GM12801 (cell line): ENCODE data around the gene AHSA1.

Experiments used
- TF ChIP-seq, protein P1 (sequence below): IDR thresholded peaks from one replicate; pipeline ENCODE4 v1.5.1; 2011; ENCODE audit warnings: control low read depth; ENCODE audit not compliant: insufficient read length; ENCODE audit errors: extremely low read depth

The AHSA1 gene

DNA sequence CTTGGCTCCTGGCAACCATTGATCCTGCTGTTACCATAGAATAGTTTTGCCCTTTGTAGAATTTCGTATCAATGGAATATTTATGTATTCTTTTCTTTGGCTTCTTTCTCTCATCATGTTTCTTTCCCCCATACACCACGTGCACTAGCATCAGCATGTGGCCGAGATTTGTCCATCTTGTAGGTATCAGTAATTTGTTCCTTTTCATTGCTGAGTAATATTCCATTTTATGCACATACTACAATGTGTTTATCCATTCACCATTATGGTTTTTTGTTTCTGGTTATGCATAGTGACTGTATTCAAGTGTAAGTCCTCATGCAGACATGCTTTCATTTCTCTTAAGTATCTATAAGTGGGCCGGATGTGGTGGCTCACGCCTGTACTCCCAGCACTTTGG is 45.2 kb downstream of the AHSA1 start:
- TF ChIP-seq, protein P1, sequence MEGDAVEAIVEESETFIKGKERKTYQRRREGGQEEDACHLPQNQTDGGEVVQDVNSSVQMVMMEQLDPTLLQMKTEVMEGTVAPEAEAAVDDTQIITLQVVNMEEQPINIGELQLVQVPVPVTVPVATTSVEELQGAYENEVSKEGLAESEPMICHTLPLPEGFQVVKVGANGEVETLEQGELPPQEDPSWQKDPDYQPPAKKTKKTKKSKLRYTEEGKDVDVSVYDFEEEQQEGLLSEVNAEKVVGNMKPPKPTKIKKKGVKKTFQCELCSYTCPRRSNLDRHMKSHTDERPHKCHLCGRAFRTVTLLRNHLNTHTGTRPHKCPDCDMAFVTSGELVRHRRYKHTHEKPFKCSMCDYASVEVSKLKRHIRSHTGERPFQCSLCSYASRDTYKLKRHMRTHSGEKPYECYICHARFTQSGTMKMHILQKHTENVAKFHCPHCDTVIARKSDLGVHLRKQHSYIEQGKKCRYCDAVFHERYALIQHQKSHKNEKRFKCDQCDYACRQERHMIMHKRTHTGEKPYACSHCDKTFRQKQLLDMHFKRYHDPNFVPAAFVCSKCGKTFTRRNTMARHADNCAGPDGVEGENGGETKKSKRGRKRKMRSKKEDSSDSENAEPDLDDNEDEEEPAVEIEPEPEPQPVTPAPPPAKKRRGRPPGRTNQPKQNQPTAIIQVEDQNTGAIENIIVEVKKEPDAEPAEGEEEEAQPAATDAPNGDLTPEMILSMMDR, result no peak

DNA sequence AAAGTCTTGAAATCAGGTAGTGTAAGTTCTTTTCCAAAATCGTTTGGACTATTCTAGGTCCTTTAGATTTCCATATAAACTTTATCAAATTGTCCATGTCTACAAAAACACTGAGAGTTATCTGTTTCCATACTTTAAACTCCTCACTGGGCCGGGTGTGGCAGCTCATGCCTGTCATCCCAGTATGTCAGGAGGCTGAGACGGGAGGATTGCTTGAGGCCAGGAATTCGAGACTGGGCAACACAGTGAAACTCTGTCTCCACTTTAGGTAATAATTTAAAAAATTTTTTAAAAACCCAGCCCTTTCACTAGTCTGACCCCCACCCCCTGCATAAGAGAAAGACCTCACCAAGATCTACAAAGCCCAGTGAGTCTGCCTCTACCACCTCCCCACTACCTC is 47.1 kb downstream of the AHSA1 start:
- TF ChIP-seq, protein P1, result no peak

DNA sequence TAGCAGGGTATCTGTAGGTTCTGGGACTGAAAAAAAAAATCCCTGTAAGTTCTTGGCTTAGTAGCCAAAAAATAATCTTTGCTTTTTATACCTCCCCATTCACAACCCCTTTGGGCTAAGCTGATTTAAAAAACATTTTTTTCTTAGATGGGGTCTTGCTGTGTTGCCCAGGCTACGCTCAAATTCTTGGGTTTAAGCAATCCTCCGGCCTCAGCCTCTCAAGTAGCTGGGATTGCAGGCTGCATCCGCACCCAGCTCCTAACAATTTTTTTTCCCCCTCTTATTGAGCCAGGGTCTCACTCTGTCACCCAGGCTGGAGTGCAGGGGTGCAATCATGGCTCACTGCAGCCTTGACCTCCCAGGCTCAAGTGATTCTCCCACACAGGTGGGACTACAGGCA is 49.9 kb downstream of the AHSA1 start:
- TF ChIP-seq, protein P1, result no peak

DNA sequence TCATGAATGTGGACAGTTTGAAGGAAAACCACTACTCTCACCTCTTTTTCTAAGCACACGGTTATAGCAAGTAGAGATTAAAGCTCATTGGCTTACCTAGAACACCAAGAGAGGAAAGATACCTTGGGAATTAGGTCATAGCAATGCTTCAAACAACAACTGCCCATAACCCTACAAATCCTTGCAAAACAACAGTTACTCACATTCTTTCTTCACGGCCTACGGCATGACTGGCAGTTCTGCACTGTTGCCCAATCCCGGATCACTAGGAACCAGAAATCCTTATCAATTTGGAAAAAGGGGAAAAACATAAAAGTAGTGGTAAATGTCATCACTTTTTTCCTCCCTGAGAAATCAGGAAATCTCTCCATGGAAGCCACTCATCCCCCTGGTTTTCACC is 50.4 kb downstream of the AHSA1 start:
- TF ChIP-seq, protein P1, result no peak

DNA sequence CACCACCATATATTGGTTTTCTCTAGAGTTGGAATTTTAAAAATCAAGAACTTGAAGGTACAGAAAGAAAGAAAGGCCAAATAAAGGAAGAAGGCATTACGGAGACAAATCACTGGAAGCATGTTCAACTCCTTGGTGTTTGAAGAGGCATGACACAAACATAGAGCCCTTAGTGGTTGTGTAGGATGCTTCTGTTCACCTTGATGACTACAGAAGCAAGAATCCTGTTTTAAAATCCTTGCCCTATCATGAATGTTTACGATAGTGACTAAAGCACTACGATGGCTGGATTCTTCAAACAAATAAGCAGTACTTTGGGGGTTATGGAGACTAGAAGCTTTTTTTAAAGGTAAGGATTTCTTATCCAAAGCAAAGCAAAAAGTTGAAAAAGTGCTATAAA is 51.0 kb downstream of the AHSA1 start:
- TF ChIP-seq, protein P1, result no peak

DNA sequence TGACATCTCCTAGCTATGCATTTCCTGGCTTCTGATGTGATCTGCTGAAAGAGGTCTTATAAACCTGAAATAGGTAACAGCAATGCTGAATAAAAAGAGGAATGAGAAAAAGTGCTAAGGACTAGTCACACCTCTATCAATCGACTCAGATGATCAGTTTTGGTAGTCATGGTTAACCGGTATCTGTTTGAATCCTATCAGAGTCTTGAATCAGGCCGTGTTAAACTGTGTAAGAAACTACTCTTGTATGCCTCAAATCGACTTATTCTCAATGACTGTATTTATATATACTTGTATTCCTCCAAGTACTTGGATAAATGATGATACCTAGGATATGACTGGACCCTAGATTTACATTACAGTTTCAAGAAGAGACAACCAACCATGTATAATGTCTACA is 51.5 kb downstream of the AHSA1 start:
- TF ChIP-seq, protein P1, result no peak

DNA sequence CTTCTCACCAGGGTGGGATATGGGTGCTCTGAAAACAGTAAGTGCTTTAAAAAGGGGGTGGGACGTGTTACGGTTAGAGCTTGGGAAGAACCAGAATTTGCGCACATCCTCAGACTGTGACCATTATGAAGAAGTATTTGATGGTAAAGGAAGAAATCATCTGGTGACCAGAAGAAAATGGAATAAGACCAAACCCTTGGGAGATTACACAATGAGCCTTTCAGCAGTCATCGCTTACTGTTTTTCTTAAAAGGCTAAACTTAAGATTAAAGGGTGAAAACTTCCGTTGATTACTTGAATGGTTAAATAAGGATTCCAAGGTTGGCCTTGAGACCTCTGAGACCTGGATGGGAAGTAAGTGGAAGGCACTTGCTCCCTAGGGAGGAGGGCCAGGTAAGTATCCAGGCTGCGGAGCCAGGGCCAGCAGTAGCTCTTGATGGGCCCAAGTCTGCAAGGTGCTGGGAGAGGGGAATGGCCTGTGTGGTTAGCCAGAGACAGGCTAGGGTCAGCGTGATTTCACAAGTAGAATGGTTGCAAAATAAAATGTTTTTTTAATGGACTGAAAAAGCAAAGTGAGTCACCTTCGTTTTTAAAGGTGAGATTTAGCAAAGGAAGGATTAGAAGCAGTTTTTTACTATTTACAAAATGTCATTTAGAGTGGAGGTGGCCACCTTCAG is 53.7 kb downstream of the AHSA1 start:
- TF ChIP-seq, protein P1, result no peak

DNA sequence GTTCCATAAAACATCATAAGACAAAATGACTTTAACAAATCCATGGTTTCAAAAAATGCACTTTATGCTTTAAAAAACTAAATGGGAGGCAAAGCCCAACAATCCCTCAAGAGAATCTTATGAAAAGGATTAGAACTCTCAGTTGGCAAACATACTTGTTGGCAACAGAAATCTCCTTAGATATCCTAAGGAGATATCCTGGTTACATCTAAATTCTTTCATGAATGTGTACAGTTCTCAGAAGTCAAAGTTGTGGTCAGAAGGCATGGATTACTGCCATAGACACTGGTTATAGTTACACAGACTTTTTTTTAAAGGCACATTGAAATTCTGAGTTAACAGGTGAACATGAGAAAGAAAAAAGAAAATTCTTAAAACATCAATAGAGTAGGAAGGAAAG is 58.2 kb downstream of the AHSA1 start:
- TF ChIP-seq, protein P1, result no peak
